Stimulated activated CD8-positive, alpha-beta memory T cell treated with anti-CD3 and anti-CD28 coated beads, Interleukin-4, amount 100 ng/mL, for 24 hours (primary cell): ENCODE results near the gene MEX3D.

Experiments used
- DNase-seq: peaks from one replicate; pipeline ENCODE4 v3.0.0-alpha.2; 2020; ENCODE audit warnings: low read depth

MEX3D gene

GRCh38 chr19:1593501-1593772 lies 25.3 kb upstream of the MEX3D start:
- no peak for DNase-seq

DNA sequence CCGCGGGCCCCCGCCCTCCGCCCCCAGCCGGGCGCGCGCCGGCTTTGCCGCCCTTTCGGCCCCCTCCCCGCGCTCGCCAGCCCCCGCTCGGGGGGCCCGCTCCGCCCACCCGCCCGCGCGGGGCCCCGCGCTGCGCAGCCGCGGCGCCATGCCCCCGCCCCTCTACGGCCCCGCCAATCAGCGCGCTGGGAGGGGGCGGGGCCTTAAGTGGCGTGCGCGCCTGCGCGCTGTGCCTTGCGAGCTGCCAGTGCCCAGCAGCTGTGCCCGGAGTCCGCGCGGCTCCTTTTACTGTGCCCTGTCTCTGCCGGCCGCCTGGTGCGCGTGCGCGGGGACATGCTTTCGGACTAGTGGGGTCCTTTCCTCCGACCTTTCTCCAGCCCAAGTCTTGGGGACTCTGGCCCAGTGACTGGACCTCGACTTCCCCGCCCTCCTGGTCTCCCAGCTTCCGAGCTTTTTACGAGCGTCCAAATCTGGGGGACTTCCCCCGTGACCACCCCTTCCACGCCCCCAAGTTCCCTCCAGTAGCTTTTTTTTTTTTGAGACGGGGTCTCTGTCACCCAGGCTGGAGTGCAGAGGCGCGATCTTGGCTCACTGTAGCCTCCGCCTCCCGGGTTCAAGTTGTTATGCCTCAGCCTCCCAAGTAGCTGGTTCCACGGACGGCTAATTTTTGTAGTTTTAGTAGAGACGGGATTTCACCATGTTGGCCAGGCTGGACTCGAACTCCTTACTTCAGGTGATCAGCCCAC lies 24.8 kb upstream of the MEX3D start, which contains the start of gene MBD3:
TSS of gene MBD3 (minus strand) at position 111 of the 746 bp plus-strand sequence. CDS start 234 bp downstream, outside the sequence.
- peak; percentile 81 for DNase-seq

- peak; percentile 76 for DNase-seq
Observed at GRCh38 chr19:1592024-1592754, 24.1 kb upstream of the MEX3D start.

DNA sequence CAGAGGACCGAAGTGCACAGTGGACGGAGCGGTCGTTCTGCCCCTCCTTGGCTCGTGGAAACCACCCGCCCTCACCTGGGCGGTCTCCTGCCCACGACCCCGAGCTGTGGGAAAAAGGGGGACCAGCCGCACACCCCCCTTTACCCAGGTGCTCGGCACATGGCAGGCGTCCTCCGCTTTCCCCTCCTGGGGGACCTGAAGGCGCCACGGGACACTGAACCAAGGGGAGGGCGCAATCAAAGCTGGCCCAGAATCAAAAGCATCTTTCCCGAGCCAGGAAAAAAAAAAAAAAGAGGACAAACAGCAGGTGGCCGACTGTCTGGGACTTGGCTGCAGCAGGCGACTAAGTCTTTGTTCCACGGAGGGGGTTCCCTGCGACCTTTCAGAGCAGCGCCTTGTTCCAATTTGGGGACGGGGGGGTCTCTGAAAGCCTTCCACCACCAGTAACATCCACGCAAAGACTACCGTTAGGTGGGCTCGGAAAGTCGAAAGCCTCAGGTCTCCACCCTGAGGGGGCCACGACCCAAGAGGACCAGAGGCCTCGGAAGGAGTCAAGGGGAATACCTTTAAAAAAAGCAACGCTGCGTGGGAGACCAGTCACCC lies 23.4 kb upstream of the MEX3D start:
- no peak for DNase-seq

DNA sequence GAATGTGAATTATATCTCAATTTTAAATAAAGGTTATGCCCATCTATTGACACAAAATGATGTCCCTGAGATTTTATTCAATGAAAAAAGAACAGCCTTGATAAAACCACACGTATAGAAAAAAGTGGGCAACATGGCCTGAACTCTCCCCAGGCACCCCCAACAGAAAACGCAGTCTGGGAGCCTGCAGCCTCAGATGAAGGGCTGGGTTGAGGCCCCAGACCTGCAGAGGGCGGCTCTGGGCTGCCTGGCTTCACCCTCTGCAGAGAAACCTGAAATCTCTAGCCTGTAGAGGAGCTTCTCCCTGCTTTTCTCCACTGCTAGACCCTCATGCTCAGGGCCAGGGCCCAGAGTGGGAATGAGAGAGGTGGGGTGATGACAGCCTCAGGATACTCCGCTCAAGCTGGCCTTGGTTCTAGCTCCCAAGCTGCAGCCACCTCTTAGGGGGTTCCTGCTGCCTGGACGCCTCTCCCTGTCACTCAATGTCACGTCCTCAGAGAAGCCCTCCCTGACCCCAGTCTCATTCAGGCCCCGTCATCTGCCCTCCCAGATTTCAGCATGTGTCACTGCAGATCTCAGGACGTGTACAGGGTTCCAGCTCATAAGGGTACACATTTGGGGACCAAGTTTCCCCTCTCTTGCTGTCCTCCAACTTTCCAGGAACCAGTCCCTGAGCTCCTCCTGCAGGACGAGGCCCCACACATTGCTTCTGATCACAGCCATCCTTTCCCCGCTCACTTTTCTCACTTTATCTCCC lies 22.7 kb upstream of the MEX3D start:
- DNase-seq: no peak

DNA sequence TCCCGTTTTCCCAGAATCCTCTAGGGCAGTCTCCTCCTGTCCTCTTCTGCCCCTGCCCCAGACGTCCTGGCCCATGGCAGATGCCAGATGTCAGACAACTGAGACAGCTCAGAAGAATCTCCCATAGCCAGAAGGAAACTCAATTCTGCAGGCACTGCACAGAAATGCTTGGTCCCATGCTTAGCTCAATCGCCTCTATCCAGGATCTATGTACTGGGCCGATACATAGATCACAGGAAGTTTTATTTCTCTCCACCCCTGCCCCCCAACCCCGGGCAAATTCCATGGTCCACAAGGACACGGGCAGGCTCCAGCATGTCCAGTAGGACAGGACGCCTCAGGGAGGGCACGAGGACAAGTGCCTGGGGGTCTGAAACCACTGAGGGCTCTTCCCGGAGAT lies 19.7 kb upstream of the MEX3D start:
- no peak for DNase-seq

DNA sequence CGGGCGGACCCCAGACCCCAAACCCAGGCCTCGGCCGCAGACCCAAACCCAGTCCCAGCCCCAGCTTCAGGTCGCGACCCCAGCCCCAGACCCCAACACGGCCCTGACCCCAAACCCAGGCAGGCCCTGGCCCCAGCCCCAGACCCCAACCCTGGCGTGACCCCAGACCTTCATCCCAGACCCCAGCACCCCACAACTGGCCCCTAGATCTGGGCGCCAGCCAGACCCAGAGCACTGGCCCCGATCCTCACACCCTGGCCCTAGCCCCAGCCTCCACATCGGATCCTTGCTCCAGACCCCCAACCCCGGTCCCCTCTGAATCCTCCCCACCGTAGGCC lies 17.1 kb upstream of the MEX3D start:
- no peak for DNase-seq

DNA sequence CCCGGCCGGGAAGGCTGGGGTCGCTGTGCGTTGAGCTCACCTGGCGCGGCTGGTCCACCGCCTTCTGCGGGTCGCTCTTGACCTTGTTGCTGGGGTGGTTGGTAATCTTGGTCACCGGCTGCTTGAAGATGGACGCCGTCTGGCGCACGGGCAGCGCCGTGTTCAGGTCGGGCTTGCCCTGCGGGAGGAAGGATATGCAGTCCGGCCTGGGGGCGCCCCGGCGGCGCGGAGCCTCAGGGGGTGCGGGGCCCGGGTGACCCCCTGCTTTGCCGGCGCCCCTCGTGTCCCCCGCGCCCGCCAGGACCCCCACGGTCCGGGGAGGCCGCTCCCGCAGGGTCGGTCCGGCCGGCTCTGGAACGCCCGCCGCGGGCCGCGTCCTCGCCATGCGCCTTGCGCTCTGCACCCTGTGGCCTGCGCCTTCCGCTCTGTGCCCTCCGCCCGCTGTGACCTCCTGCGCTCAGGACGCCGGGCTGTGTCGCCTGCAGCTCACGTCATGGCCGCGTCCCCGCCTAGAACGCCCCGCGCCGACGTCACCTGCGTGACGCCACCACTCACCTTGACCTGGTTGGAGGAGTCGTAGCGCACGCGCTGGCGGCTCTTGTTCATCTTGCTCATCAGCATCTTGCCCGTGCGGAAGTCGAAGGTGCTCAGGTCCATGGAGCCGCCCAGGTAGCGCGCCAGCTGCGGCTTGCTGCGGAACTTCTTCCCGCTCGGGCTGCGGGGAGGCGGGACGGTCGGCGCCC lies 16.5 kb upstream of the MEX3D start:
- DNase-seq: no peak

- no peak for DNase-seq
Observed at GRCh38 chr19:1582201-1582600, 14.1 kb upstream of the MEX3D start.

DNA sequence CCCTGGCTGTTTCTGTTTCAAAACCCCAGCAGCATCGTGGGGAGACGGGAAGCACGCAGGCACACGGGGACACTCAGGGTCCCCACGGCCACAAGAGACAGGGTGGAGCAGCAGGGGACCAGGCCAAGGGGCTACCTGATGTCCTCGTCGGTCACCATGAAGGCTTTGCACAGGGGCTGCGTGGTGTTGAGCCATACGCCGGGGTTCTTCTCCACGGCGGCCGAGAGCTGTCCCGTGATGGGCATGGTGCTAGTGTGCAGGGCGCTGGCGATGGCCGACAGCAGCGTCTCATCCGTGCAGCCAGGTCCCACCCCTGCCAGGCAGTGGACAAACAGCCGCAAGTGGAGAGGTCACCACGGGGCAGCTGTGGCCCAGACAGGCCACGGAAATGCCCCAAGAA lies 12.8 kb upstream of the MEX3D start:
- no peak for DNase-seq

GRCh38 chr19:1580382-1580781 lies 12.3 kb upstream of the MEX3D start:
- DNase-seq: no peak

DNA sequence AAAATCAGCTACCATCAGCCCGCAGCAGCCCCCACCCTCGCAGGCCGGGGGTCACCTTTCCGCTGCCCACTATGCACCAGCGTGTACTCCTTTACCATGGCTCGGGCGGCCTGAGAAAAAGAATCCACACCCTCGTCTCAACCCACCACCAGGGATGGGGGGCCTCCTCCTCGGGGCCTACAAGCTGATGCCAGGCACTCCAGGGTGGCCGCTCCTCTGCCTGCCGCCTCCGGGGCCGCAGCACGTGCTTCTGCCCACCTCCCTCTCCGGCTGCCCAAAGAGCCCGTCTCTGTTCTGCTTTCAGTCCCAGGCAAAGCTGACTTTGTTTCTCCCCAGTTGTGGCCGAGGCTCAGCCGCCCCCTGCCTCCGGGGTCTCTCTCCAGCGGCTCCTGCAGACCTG lies 11.1 kb upstream of the MEX3D start:
- no peak for DNase-seq

- DNase-seq: no peak
Observed at GRCh38 chr19:1577929-1578618, 9.9 kb upstream of the MEX3D start.

- no peak for DNase-seq
Observed at GRCh38 chr19:1577090-1577928, 9.2 kb upstream of the MEX3D start.

DNA sequence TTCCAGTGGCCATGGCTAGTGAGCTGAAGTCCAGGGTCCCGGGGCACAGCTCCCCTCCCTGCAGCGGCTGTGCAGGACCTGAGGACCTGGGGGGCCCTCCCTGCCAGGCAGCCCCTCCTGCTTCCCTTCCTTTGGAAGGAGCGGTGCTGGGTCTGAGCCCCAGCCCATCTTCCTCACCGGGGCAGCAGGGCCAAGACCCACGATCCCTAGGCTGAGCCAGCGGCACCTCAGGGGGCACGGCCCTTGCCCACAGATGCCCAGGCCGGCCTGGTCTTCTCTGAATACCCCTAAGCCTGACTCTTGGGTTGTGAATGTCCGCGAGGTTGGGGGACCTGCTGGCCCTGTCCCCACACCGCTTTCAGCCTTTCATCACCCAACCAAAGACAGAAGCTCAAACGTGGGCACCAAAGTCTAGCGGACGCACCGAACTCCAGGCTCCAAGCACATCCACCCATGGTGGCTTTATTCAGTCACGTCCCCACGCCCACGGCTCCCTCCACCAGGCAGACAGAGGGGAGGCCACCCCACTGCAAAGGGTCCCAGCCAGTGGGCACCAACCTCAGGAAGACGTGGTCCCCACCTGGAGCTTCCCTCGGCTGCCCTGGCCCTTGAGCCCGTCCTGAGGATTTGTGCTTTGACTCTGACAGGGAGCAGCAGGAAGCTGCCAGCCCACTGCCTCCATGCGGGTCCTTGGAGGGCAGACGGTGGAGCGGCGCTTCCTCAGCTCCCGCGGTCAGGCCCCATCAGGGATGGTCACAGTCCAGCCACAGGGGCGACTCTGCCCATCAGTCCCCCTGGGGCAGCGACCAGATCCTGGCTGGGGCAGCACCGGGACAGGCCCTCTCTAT lies 8.3 kb upstream of the MEX3D start:
- DNase-seq: no peak

DNA sequence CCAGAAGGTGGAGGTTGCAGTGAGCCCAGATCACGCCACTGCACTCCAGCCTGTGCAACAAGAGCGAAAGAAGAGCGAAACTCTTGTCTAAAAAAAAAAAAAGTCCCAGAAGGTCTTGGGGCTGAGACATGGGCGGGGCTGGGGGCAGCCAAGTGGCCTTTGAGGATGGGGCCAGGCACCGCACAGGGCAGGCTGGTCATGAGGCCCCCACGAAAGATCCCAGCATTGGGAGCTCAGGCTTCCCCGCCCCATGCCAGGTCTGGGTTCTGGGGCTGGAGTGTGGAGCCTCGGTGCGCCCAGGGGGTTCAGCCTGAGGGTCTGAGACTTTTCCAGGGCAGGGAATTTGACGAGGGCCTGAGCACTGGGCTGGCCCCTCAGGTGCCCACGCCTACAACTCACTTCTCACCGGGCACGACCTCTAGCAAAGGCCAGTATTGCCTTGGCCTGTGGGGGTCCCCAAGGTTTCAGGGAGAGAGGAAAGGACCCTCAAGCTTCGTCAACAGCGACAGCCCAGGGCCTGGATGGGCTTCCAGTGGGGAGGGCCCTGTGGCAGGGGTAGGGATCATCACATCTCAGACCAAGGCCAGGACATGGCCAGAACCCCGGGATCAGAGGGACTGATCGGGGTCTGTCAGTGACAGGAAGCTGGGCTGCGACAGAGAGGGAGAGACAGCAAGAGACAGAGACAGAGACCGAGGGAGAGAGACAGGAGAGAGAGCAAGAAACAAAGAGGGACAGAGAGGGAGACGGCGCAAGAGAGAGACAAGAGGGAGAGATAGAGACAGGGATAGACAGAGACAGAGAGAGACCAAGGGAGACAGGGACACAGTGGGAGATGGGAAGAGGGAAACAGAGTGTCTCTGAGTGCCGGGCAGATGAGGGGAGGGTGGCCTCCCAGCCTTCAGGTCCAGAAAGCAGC lies 7.5 kb upstream of the MEX3D start:
- DNase-seq: no peak

GRCh38 chr19:1574354-1575136 lies 6.4 kb upstream of the MEX3D start:
- DNase-seq: no peak

DNA sequence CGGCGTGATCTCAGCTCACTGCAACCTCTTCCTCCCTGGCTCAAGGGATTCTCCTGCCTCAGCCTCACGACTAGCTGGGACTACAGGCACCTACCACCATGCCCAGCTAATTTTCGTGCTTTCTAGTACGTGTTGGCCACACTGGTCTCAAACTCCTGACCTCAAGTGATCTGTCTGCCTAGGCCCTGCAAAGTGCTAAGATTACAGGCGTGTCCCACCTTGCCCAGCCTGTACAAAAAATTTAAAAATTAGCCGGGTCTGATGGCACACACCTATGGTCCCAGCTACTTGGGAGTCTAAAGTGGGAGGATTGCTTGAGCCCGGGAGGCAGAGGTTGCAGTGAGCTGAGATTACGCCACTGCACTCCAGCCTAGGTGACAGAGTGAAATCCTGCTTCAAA lies 4.7 kb upstream of the MEX3D start:
- DNase-seq: no peak
